ENCODE measurements around the gene RAI14.
"Not testable (repeated sequence)": the region's sequence is repeated elsewhere in the genome, so short reads cannot be mapped to it uniquely, and the experiment has no call there.

Gene RAI14

DNA sequence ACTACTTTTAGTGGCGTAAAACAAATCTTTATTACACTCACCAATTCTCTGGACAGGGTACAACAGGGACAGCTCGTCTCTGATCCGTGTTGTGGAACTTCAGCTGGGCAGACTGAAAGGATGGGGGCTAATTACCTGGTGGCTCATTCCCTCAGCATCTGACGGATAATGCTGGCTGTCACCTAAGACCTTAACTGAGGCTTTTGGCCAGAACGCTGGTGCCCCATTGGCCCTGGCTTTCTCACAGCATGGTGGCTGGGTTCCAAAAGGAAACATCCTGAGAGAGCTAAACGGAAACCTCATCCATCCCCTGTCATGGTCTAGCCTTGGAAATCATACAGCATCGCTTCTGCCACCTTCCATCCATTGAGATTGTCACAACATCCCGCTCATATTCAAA lies 62.9 kb downstream of the RAI14 start:
- TF ChIP-seq, protein P1, sequence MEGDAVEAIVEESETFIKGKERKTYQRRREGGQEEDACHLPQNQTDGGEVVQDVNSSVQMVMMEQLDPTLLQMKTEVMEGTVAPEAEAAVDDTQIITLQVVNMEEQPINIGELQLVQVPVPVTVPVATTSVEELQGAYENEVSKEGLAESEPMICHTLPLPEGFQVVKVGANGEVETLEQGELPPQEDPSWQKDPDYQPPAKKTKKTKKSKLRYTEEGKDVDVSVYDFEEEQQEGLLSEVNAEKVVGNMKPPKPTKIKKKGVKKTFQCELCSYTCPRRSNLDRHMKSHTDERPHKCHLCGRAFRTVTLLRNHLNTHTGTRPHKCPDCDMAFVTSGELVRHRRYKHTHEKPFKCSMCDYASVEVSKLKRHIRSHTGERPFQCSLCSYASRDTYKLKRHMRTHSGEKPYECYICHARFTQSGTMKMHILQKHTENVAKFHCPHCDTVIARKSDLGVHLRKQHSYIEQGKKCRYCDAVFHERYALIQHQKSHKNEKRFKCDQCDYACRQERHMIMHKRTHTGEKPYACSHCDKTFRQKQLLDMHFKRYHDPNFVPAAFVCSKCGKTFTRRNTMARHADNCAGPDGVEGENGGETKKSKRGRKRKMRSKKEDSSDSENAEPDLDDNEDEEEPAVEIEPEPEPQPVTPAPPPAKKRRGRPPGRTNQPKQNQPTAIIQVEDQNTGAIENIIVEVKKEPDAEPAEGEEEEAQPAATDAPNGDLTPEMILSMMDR (IDR thresholded peaks at IDR 0.05; ENCODE audit: low read depth, low read length) = no peak
- no peak overlapping the region for H3K4me3 ChIP-seq (replicated peaks in 1 of 2; ENCODE audit: low read depth in 2 of 2, low read length in 2 of 2)
- DNase-seq (ENCODE audit: low read depth in 2 of 2) = no peak

DNA sequence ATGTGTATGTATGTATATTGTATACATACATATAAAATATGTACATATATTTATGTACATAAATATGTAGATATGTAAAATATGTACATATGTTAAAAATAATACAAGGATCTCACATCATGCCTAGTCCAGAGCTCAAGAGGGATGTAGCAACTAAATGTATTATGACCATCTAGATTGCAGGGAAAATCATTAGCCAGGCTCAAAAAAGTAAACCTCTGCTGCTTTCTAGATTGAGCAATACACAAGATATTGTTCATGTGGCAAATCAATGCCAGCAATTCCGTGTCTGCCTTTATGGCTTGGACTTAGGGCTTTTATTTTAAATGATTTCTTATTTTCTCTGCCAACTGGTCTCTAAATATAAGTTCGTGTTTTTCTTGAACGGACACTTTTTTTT lies 65.2 kb downstream of the RAI14 start:
- peak; percentile 56 to 60 for DNase-seq (ENCODE audit: low read depth in 2 of 2)
- no peak overlapping the region for H3K4me3 ChIP-seq (replicated peaks in 1 of 2; ENCODE audit: low read depth in 2 of 2, low read length in 2 of 2)
- TF ChIP-seq, protein P1 (IDR thresholded peaks at IDR 0.05; ENCODE audit: low read depth, low read length) = no peak

DNA sequence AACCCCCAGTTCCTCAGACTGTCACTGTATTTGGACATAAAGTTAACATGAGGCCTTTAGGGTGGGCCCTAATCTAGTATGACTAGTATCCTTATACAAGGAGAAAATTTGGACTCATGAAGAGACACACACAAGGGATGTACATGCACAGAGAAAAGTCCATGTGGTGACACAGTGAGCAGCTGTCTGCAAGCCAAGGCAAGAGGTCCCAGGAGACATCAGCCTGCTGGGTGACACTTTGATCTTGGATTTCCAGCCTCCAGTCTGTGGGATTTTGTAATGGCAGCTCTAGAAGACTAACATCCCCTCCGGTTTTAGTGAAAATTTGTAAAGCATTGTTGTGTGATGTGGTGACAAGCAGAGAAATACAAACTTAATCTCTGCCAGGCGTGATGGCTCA lies 66.1 kb downstream of the RAI14 start:
- TF ChIP-seq, protein P1 (IDR thresholded peaks at IDR 0.05; ENCODE audit: low read depth, low read length) = no peak
- no peak overlapping the region for H3K4me3 ChIP-seq (replicated peaks in 1 of 2; ENCODE audit: low read depth in 2 of 2, low read length in 2 of 2)
- DNase-seq (ENCODE audit: low read depth in 2 of 2) = no peak

DNA sequence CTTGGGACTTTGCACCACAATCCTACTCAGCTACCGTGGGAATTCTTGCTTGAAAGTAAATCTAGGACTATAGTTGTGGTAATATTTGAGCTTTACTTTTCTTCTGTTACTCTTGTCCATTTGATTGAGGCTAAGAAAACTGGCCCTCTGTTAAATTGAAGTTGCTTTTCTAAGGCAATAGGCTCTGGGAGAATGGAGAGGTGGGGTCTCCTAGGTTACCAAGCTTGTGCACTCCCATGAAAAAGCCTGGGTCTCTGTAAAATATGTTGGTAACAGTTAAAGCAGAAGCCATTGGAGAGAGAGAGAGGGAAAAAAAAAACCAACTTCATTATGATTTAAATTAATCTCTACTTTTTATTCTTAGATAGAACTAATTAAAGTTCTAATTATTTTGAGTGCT lies 68.6 kb downstream of the RAI14 start:
- no peak for DNase-seq (ENCODE audit: low read depth in 2 of 2)
- TF ChIP-seq, protein P1 (IDR thresholded peaks at IDR 0.05; ENCODE audit: low read depth, low read length) = no peak
- no peak overlapping the region for H3K4me3 ChIP-seq (replicated peaks in 1 of 2; ENCODE audit: low read depth in 2 of 2, low read length in 2 of 2)

DNA sequence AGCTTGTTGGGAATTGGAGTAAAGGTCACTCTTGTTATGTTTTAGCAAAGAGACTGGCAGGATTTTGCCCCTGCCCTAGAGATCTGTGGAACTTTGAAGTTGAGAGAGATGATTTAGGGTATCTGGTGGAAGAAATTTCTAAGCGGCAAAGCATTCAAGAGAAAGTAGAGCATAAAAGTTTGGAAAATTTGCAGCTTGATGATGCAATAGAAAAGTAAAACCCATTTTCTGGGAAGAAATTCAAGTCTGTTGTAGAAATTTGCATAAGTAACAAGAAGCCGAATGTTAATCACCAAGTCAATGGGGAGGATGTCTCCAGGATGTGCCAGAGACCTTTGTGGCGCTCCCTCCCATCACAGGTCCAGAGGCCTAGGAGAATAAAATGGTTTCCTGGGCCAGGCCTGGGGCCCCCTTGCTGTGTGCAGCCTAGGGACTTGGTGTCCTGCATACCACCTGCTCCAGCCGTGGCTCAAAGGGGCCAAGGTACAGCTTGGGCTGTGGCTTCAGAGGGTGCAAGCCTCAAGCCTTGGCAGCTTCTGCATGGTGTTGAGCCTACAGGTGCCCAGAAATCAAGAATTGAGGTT lies 71.1 kb downstream of the RAI14 start:
- not testable (repeated sequence) for H3K4me3 ChIP-seq (replicated peaks in 1 of 2; ENCODE audit: low read depth in 2 of 2, low read length in 2 of 2); DNase-seq (ENCODE audit: low read depth in 2 of 2)

DNA sequence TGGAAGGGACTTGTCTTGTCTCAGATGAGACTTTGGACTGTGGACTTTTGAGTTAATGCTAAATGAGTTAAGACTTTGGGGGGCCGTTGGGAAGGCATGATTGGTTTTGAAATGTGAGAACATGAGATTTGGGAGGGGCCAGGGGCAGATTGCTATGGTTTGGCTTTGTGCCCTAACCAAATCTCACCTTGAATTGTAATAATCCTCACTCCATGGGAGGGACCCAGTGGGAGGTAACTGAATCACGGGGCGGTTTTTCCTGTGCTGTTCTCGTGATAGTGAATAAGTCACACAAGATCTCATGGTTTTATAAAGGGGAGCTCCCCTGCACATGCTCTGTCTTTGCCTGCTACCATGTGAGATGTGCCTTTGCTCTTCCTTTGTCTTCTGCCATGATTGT lies 72.1 kb downstream of the RAI14 start:
- TF ChIP-seq, protein P1 (IDR thresholded peaks at IDR 0.05; ENCODE audit: low read depth, low read length) = no peak
- DNase-seq (ENCODE audit: low read depth in 2 of 2) = no peak
- H3K4me3 ChIP-seq (replicated peaks in 1 of 2; ENCODE audit: low read depth in 2 of 2, low read length in 2 of 2) = no peak overlapping the region

DNA sequence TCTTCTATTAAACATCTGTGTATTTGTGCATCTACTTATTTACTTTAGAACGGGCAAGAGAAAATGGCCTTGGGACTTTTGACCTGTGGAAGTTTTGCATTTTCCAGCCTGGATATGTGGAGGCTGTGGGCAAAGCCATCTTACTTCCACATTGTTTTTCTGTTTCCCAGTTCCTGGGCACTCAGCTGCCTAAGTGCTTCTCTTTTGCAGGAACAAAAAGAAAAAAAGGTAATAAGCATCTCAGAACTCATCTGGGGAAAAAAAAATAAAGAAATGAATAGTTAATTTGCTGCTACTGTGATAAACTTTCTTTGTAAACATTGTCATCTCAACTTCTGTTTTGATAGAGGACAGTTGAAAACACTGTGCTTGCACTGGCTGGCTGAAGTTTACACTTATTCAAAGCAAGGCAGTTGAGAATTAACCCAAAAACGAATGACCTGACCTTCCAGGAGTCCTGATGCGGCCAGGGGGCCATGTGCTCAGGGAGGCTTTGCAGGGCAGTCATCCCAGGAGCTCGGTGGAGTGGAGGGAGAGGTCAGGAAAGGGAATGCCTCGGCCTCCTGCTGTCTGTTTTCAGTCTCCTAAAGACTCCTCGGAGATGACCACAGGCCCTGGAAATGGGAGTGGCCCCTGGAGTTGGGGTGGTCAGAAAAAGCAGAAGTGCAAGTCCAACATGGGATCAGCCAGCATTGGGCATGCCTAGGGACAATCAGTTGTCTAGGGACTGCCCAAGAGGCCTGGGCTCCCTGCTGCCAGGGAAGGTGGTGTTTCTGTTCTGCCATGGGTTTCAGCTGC lies 75.5 kb downstream of the RAI14 start:
- TF ChIP-seq, protein P1 (IDR thresholded peaks at IDR 0.05; ENCODE audit: low read depth, low read length) = no peak
- no peak for DNase-seq (ENCODE audit: low read depth in 2 of 2)
- no peak overlapping the region for H3K4me3 ChIP-seq (replicated peaks in 1 of 2; ENCODE audit: low read depth in 2 of 2, low read length in 2 of 2)

All from cardiac fibroblast (primary cell).